PC-9 (cell line): ENCODE data around the gene PUS1.

ENCODE experiments used
- CTCF ChIP-seq: fragments of 200-600 bp; sonication (generic); conservative IDR thresholded peaks from 2 replicates; pipeline ENCODE4 v1.6.1; 2017; ENCODE audit warnings: mixed run types, antibody characterized with exemption, mild to moderate bottlenecking, moderate library complexity
- EZH2 ChIP-seq: fragments of 200-600 bp; sonication (generic); IDR thresholded peaks from 2 replicates; pipeline ENCODE4 v1.8.0; 2017; ENCODE audit warnings: antibody characterized with exemption, low read depth

GRCh38 chr12:131920157-131920508, 8.9 kb upstream of the PUS1 start:
- no peak for TF ChIP-seq EZH2
- TF ChIP-seq CTCF = no peak
